HUES64 (cell line): ENCODE measurements around the gene NUP214.
"Not testable (repeated sequence)": the region's sequence is repeated elsewhere in the genome, so short reads cannot be mapped to it uniquely, and the experiment has no call there.

Experiments
- H3K27ac ChIP-seq: 2 replicates; pipeline ENCODE4 v1.7.0; 2013; ENCODE audit warnings: low read depth, low read length, inconsistent platforms
- H3K27me3 ChIP-seq: 2 replicates; pipeline ENCODE4 v1.6.1; 2013; ENCODE audit warnings: mild to moderate bottlenecking, low read length; ENCODE audit not compliant: insufficient read depth
- H3K36me3 ChIP-seq: 2 replicates; pipeline ENCODE4 v1.6.1; 2013; ENCODE audit warnings: mild to moderate bottlenecking, low read length; ENCODE audit not compliant: insufficient read depth
- H3K4me1 ChIP-seq: 2 replicates; pipeline ENCODE4 v1.6.1; 2013; ENCODE audit warnings: mild to moderate bottlenecking, low read length, moderate library complexity; ENCODE audit not compliant: insufficient read depth
- H3K4me3 ChIP-seq: 2 replicates; pipeline ENCODE4 v1.5.1; 2013; ENCODE audit warnings: mild to moderate bottlenecking, low read length, moderate library complexity
- H3K9ac ChIP-seq: 2 replicates; pipeline ENCODE4 v1.6.1; 2013; ENCODE audit warnings: mild to moderate bottlenecking, low read depth, low read length
- H3K9me3 ChIP-seq: 2 replicates; pipeline ENCODE4 v1.6.1; 2013; ENCODE audit warnings: low read depth, low read length; ENCODE audit not compliant: insufficient read depth
- WGBS: fragments of 150-250, 120-280 bp; methylation state at CpG from one replicate; pipeline ENCODE4 v1.1.7; 2013; ENCODE audit warnings: missing lambda C conversion rate; 5-methylcytosine and 5-hydroxymethylcytosine counted together

The NUP214 gene

DNA sequence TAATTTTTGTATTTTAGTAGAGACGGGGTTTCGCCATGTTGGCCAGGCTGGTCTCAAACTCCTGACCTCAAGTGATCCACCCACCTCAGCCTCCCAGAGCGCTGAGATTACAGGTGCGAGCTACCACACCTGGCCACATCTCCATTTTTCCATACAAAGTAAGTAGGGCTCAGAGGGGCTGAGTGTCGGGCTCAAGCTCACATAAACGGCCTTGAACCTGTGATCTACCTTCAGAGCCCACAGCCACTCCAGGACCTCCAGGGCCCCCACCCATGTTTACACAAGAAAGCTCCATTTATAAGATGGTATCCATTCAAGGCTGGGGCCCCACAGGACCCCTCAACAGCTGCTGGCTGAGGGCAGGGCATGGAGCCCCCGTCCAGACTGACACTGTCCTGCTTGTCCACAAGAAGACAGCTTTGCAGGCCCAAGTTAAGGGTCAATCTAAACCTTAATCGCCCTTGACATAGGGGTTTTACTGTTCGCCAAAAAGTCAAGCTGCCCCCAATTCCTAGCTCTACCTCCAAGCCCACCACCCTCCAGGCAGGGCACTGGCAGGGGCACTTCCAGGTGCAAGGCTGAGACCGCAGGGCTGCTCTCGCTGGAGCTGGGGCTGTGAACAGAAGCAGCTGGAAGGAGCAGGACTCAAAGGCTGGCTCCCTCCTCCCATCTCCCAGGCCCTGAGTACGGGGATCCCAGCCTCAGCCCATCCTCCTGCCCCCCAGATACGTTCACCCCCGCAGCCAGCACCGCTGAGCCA is 132.1 kb downstream of the NUP214 start:
- Histone ChIP-seq H3K4me3 (no peak overlapping the region), H3K9me3 (no peaks in the 10 kb centered on the region), H3K36me3 (no peaks in the 10 kb centered on the region), H3K4me1 (peaks cover 4% of the 10 kb centered on the region; the same call in 1 of the 2 replicates), H3K27ac (no peak overlapping the region), H3K9ac (no peak overlapping the region), H3K27me3 (no peaks in the 10 kb centered on the region)
- 92% methylated on average over 15 of the region's 15 CpGs for WGBS

DNA sequence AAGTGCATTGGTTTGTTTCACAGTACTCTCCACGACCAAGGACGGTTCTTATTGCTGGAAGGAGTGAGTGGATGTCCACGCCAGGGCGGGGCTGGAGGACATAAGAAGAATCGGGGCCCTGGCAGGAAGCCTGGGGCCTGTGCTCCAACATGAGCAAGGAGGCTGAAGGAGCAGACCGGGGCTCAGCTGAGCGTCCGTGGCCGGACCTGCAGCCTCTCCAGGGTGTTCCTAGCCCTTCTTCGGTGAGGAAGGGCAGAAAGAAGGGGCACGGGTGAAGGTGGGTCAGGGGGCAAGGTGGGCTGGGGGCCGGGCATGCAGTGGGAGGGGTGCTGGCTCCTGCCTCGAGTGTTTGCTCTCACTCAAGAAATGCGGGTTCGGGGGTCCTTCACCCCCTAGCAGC is 132.8 kb downstream of the NUP214 start:
- no peaks in the 10 kb centered on the region for H3K36me3 ChIP-seq
- peaks cover 4% of the 10 kb centered on the region; the same call in 1 of the 2 replicates for H3K4me1 ChIP-seq
- 89% methylated on average over 15 of the region's 15 CpGs for WGBS
- H3K9me3 ChIP-seq: no peaks in the 10 kb centered on the region
- H3K9ac ChIP-seq: no peak overlapping the region
- no peak overlapping the region for H3K4me3 ChIP-seq
- H3K27ac ChIP-seq: no peak overlapping the region
- H3K27me3 ChIP-seq: no peaks in the 10 kb centered on the region

DNA sequence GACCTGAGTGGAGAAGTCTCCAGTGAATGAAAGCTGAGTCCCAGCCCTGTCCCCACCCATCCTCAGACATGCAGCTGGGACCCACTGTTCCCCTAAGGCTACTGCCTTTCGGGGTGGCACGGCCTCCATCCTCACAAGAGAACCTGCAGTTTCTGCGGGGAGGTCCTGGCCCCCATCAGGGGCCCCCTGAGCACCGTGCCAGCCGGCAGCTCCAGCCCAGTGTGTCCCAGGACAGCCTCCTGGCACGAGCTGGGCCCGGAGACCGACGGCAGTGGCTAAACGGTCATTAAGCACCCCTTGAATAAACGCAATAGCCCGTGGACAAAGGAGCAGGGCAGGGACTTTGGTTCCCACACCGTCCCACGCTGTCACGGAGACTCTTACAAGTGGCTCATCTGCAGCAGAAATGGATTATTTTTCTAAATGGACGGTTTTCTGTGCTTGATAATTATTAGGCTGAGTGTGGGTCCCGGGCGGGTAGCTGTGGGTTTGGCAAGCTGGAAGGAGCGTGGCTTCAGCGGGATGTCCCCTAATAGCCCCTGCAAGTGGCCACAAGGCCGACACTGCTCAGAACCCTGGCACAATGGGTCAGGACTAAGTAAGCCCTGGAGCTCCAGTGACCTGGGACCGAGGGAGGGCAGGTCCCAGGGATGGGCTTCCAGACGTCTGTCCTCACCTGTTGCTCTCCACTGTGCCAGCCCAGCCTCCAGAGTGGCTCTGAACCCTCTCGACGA is 133.5 kb downstream of the NUP214 start:
- no peaks in the 10 kb centered on the region for H3K36me3 ChIP-seq
- no peak overlapping the region for H3K9ac ChIP-seq
- WGBS: 90% methylated on average over 25 of the region's 25 CpGs
- no peaks in the 10 kb centered on the region for H3K27me3 ChIP-seq
- no peak overlapping the region for H3K27ac ChIP-seq
- H3K9me3 ChIP-seq: no peaks in the 10 kb centered on the region
- no peak overlapping the region for H3K4me3 ChIP-seq
- peaks cover 4% of the 10 kb centered on the region; the same call in 1 of the 2 replicates for H3K4me1 ChIP-seq

DNA sequence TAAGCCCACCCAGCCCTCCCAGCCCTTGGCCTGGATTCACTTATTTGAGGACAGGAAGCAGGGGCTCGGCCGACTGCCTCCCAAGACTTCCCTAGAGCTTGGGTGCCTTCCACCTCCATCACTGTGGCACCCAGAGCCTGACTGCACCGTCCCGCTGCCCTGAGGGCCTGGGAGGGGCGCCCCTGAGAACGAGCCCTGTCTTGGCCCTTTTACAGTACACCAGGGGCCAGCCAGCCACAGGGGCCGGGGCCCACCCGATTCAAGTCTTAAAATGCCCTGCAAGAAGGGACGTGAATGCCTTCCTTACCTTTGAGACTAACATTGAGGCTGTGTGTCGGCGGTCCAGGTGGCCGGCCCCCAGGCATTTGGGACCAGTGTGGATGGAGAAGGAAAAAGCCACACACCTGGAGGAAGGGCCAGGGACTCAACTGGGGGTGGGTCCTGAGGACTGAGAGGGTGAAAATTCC is 134.1 kb downstream of the NUP214 start:
- whole genome bisulfite sequencing: 93% methylated on average over 12 of the region's 12 CpGs
- Histone ChIP-seq H3K4me3 (no peak overlapping the region), H3K9ac (no peak overlapping the region), H3K4me1 (peaks cover 4% of the 10 kb centered on the region; the same call in 1 of the 2 replicates), H3K27ac (no peak overlapping the region), H3K36me3 (no peaks in the 10 kb centered on the region), H3K9me3 (no peaks in the 10 kb centered on the region), H3K27me3 (no peaks in the 10 kb centered on the region)

DNA sequence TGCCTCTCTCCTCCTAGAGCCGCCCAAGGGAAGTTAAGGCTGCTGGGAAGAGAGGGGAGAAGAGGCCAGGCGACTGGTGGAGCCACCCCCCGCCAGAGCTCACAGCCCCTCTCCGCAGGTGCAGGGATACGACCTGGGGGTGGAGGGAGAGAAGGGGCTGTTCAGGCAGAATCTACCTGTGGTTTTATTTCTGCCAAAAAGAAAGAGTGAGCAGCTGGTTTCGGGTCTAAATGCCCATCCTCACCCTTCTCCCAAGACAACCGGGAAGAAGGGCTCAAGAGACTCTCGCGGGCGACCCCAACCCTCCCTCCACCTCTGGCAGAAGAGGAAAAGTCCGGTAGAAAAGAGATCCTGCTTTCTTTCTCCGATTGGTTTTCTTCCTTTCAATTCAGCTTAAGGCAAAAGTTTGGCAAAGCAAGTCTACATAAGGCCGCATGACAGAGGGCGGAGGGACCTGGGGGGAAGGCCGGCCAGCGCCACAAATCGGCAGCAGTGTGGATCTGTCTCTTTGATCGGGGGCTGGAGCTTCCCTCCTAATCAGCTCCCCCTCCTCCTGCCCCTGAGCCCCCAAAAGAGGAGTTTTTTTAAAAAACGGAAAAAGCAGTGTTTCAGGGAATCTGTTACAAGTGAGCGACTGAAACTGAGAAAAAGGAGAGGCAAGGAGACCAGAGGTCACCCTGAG is 134.7 kb downstream of the NUP214 start:
- Histone ChIP-seq H3K9ac (no peak overlapping the region), H3K27ac (no peak overlapping the region), H3K36me3 (no peaks in the 10 kb centered on the region), H3K4me1 (peaks cover 4% of the 10 kb centered on the region; the same call in 1 of the 2 replicates), H3K27me3 (no peaks in the 10 kb centered on the region), H3K4me3 (no peak overlapping the region), H3K9me3 (no peaks in the 10 kb centered on the region)
- WGBS: 80% methylated on average over 20 of the region's 20 CpGs

DNA sequence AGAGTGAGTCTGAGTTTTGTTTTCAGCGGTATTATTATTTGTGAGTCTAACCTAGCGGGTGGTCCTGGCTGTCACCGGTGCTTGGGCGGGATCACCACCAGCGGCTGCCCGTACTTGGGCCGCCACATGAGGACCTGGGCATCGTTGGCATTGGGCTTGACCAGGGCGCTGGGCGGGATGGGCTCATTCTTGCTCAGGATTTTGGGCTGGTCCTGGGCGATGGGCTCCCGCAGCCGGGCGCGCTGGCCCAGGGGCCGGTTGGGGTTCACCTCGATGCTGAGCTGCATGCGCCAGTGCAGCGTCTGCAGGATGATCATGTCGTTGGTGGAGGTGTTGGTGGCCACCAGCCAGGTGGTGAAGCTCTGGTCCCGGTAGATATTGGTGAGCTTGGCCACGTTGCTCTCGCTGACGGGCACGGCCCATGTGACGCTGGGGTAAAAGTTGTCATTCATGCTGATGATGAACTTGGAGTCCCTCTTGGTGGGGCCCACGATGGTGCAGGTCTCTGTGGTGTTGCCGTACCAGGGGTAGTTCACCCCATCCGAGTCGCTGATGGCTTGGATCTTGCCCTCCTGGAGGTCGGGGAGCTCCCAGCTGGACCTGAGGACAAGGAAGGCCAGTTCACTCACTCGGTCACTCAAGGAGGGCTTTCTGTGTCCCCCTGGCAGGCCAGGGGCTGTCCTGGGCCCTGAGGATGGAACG is 135.5 kb downstream of the NUP214 start:
- Histone ChIP-seq H3K9ac (no peak overlapping the region), H3K27me3 (no peaks in the 10 kb centered on the region), H3K4me1 (peaks cover 4% of the 10 kb centered on the region; the same call in 1 of the 2 replicates), H3K27ac (no peak overlapping the region), H3K9me3 (no peaks in the 10 kb centered on the region), H3K4me3 (no peak overlapping the region), H3K36me3 (no peaks in the 10 kb centered on the region)
- WGBS: 96% methylated on average over 33 of the region's 33 CpGs

DNA sequence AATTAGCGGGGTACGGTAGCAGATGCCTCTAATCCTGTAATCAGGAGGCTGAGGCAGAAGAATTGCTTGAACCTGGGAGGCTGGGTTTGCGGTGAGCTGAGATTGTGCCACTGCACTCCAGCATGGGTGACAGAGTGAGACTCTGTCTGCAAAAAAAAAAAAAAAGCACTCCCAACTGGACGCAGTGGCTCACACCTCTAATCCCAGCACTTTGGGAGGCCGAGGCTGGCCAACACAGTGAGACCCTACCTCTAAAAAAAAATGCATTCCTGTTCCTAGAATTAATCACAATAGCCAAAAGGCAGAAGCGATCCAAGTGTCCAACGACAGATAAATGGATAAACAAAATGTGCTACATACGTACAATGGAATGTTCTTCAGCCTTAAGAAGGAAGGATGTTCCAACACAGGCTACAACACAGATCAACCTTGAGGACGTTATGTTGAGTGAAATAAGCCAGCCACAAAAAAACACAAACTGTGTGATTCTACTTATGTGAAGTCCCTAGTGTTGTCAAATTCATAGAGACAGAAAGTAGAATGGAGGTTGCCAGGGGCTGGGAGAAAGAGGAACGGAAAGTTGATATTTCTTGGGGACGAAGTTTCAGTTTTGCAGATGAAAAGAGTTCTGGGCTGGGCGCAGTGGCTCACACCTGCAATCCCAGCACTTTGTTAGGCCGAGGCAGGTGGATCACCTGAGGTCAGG is 137.1 kb downstream of the NUP214 start:
- Histone ChIP-seq H3K36me3 (no peaks in the 10 kb centered on the region), H3K9me3 (no peaks in the 10 kb centered on the region), H3K27me3 (no peaks in the 10 kb centered on the region), H3K9ac (no peak overlapping the region), H3K4me3 (no peak overlapping the region), H3K4me1 (peaks cover 4% of the 10 kb centered on the region; the same call in 1 of the 2 replicates), H3K27ac (no peak overlapping the region)
- 95% methylated on average over 13 of the region's 13 CpGs for WGBS

DNA sequence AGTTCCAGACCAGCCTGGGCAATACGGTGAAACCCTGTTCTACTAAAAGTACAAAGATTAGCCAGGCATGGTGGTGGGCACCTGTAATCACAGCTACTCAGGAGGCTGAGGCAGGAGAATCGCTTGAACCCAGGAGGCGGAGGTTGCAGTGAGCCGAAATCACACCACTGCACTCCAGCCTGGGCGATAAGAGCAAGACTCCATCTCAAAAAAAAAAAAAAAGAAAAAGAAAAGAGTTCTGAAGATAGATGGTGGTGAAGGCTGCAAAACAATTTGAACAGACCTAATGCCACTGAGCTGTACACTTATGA is 137.6 kb downstream of the NUP214 start:
- not testable (repeated sequence) for H3K9ac ChIP-seq, H3K36me3 ChIP-seq, H3K9me3 ChIP-seq, H3K27ac ChIP-seq, H3K4me3 ChIP-seq, H3K27me3 ChIP-seq, H3K4me1 ChIP-seq
- 96% methylated on average over 5 of the region's 5 CpGs for WGBS

DNA sequence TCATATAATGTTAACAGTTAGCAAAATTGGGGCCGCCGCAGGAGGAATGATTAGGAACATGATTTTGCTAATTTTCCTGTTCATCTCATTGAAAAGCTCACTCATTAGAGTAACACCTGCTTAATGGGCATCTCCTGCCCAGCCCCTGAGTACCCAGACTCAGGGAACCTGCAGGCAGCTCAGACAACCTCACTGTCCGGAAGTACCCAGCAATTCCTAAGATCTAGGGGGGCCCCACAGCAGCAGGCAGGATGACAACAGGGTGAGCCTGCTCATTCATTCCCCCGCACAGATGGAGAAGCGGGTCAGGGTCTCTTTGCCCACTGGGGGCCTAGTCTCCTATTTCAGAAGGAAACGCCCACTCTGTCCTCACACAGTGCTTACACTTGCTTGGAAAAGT is 138.3 kb downstream of the NUP214 start:
- Histone ChIP-seq H3K27ac (no peak overlapping the region), H3K9ac (no peak overlapping the region), H3K4me1 (peaks cover 4% of the 10 kb centered on the region; the same call in 1 of the 2 replicates), H3K27me3 (no peaks in the 10 kb centered on the region), H3K4me3 (no peak overlapping the region), H3K9me3 (no peaks in the 10 kb centered on the region), H3K36me3 (no peaks in the 10 kb centered on the region)
- 95% methylated on average over 6 of the region's 6 CpGs for WGBS

DNA sequence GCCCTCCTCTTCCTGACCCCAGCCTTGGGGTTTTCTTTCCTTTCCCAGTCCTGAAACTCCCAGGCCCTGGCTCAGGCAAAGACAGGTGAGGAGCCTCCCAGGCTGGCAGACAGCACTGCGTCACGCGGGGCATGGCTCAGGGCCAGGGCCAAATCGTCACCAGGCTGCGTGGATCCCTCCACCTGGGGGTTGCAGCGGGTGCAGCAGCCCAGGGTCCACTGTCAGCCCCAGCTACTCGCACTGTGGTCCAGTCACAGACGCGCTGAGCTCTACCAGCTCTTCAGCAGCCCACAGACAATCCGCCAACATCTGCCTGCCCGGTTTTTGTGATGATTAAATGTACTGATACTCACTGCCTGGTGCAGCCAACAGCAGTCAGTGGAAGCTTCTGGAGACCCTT is 138.8 kb downstream of the NUP214 start:
- Histone ChIP-seq H3K4me1 (peaks cover 6% of the 10 kb centered on the region), H3K27me3 (no peaks in the 10 kb centered on the region), H3K27ac (no peak overlapping the region), H3K9ac (no peak overlapping the region), H3K4me3 (no peak overlapping the region), H3K36me3 (no peaks in the 10 kb centered on the region), H3K9me3 (no peaks in the 10 kb centered on the region)
- 94% methylated on average over 11 of the region's 11 CpGs for WGBS
